Astrocyte (in vitro differentiated cells and primary cell): ENCODE data around the gene SLC38A6.

Experiments
- EZH2 ChIP-seq: IDR thresholded peaks from 2 replicates; pipeline ENCODE4 v1.6.1; 2012; ENCODE audit warnings: mild to moderate bottlenecking, low read length, inconsistent platforms; ENCODE audit not compliant: insufficient read depth
- TF ChIP-seq, protein P1 (sequence below): IDR thresholded peaks from 2 replicates; pipeline ENCODE4 v1.5.1; 2011; ENCODE audit warnings: low read depth, mild to moderate bottlenecking, inconsistent platforms, low read length, moderate library complexity; ENCODE audit not compliant: insufficient read depth

DNA sequence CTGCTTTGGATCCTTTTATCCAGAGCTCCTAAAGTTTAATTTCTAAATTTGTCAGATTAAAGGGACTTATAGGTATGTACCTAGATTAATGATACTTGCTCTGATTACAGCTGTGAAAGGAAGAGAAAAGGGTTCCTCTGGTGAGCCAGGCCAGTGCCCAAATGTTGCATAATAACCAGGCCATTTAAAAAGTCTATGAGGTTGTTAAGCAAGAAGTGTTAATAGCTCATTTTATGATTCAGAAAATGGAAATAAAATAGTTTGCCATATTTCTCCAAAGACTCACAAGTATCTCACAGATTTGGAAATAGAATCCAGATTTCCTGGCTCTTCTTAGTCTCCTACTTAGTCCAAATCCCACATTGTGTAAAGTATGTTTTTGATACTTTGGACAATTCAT, 67.6 kb downstream of the SLC38A6 start:
- TF ChIP-seq, protein P1, sequence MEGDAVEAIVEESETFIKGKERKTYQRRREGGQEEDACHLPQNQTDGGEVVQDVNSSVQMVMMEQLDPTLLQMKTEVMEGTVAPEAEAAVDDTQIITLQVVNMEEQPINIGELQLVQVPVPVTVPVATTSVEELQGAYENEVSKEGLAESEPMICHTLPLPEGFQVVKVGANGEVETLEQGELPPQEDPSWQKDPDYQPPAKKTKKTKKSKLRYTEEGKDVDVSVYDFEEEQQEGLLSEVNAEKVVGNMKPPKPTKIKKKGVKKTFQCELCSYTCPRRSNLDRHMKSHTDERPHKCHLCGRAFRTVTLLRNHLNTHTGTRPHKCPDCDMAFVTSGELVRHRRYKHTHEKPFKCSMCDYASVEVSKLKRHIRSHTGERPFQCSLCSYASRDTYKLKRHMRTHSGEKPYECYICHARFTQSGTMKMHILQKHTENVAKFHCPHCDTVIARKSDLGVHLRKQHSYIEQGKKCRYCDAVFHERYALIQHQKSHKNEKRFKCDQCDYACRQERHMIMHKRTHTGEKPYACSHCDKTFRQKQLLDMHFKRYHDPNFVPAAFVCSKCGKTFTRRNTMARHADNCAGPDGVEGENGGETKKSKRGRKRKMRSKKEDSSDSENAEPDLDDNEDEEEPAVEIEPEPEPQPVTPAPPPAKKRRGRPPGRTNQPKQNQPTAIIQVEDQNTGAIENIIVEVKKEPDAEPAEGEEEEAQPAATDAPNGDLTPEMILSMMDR = no peak
- TF ChIP-seq EZH2 = no peak
